ENCODE measurements around the gene ADARB2.
"Not testable (repeated sequence)": the region's sequence is repeated elsewhere in the genome, so short reads cannot be mapped to it uniquely, and the experiment has no call there.

The ADARB2 gene

DNA sequence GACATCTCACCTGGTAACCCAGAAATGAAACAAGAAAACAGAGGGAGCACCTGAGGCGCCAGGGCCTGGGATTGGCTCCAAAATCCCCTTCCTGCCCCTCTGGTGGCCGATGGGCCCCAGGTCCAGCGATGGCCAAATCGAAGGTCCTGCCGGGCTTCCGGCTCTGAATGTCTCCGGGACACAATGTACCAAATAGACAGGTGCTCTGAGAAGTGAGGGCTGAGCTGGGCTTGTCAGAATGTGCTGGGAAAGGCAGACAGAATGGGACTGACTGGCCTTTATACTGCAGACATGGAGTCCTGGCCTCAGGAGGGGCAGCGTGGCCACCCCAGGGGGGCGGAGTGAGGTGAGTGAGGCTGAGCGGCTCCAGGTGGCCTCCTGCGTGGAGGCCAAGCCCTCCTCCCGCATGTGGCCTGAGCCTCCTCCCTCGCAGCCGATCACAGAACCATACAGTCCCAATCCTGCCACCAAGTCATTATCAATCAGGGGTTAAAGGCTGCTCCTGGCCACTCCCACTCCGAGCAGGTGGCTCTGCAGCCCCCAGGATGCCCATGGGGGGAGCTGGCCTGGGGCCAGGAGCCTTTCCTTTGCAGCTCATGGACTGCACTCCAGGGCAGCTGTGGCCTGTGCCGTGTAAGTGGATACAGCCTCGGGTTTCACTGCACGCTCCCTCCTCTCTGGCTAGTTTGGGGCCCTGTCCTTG is 185.5 kb downstream of the ADARB2 start:
- FAIRE-seq: no peak
- DNase-seq (ENCODE audit: low spot score): no peak

DNA sequence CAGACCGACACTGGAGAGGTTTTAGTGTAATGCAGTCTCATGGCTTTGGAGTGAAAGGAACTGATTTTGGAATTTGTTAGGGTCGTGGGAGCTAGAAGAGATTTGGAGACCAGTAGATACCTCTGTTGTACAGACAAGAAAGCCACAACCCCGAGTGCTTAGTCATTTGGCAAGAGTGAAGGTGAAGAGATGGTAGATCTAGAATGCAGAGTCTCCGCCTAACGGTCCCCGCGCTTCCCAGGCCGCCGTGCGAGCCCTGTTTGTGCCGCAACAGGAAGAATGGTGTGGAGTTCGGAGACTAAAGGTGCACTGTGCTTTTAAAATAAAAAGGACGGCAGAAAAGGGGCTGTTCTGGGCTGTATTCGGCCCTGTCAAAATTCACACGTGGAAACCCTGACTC is 186.7 kb downstream of the ADARB2 start:
- FAIRE-seq (no peak), DNase-seq (ENCODE audit: low spot score) (no peak)

DNA sequence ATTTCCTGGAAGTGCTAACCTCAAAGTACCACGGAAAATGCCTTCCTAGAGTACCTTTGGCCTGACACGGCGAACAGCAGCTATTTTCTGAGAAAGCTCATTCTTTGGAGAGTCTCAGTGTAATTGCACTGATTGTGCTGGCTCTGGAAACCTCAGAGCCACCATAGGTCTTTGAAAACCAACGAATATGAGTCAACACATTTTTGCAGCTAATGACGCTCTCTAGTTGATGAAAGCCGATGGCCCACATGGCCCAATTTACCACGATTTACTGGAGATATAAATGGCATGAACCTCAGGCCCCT is 187.1 kb downstream of the ADARB2 start:
- DNase-seq (ENCODE audit: low spot score) (no peak), FAIRE-seq (no peak)

DNA sequence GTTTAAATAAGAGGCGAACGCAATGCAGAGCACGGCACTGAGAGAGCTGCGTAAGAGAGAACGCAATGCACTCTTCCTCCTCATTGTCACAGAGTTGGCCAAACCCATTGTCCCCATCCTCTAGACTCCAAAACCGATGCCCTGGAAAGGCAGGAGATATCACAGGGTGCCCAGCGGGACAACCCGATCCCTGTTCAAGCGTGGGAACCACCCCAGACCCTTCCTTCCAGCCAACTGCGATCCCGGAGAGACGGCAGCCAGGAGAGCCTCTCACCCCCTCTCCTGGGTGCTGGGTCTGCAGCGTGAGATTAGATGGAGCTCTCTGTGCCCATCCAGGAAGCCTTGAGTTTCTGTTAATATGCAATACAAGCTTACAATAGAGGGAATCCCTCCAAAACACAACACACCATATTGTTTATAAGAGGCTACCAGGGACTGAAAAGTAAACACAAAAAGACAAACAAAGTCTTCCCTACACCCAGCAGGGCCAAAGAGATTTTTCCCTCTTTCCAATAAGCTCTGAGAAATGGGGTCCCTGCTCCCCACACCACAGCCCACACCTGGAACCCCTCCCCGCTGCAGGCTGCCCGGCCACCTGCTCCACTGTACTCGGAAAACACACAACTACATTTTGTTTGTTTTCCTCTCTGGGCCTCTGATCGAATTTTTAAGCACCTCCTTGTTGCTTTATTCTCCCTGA is 187.6 kb downstream of the ADARB2 start:
- no peak for DNase-seq (ENCODE audit: low spot score)
- no peak for FAIRE-seq

DNA sequence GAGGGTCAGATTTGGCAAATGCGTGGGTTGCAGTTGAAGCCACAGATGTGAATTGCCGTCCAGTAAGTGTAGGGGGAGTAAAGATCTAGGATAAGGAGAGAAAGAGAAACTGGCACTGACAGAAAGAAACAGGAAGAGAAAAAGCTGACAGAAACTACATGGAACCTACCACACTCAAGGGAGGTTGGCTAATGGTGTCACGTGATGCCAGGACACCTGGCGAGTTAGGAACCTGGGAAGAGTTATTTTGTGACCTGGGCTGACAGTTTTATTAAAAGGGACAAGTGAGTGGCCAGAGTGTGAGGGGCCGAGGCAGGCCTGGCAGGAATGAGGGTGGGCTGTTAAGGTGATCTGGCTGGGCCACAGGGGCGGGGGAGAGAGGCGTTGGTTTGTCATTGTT is 188.7 kb downstream of the ADARB2 start:
- FAIRE-seq (no peak), DNase-seq (ENCODE audit: low spot score) (no peak)

DNA sequence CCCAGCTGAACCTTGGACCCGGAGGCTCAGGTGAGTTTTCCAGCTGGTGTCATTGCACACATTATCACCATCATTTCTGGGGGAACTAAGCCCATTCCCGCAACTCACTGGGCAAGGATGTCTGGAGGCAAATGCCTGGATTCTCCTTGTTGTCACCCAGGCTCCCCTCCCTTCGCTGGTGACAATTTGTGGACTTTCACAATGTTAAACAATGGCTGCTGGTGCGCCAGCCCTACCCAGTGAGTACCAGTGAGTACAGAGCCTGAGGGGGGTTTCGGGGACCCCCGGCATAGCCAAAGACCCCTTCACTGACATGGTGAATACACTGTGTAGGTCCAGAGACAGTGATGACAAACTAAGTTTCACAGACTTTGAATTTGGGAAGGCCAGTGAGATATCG is 189.2 kb downstream of the ADARB2 start:
- no peak for FAIRE-seq
- DNase-seq (ENCODE audit: low spot score): no peak

DNA sequence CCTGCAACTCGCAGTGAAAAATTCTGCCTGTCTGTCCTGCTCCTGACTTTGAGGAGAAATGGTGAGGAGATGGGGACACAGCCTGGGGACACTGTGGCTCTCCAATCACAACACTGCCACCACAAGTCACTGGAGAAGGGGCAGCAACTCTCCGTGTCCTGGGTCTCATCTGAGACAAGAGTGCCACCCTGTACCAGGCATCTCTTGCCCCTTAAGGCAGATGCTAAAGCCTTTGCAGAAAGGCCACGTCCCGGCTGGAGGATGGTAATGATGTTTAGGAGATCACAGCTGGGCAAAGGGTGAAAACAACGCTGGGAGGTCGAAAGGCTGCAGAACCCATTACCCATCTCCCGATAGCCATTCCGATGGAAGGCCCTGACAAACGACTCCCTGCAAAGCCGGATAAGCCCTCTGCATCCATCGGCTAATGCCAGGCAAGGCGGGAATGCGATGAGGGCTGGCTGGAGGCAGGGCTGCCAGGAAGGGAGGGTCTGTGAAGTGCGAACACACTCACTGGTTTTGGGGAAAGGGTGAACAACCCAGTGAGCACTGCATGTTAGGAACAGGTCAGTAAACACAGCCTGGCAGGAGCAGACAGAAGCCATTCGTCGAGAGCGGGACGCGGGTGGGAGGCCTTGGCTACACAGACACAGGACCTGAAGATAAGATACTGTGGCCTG is 190.8 kb downstream of the ADARB2 start:
- DNase-seq (ENCODE audit: low spot score): no peak
- FAIRE-seq: no peak

DNA sequence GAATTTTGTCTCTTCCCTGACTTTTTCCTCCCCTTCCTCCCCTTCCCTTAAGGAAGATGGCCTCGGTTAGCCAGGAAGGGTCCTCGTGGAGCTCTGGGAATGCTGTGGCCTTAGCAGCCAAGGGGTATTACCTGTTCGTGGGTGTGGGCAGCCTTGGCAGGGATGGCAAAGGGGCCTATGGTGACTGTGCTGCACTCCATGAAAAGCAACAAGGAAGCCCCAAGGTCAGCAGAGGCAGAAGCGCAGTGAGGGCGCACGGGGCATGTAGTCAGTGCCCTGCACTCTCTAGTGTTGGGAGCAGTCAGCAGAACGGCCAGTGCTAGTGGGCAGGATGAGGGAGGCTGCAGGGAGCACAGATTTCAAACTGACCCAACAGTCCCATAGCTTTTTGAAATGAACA is 191.8 kb downstream of the ADARB2 start:
- FAIRE-seq: no peak
- no peak for DNase-seq (ENCODE audit: low spot score)

DNA sequence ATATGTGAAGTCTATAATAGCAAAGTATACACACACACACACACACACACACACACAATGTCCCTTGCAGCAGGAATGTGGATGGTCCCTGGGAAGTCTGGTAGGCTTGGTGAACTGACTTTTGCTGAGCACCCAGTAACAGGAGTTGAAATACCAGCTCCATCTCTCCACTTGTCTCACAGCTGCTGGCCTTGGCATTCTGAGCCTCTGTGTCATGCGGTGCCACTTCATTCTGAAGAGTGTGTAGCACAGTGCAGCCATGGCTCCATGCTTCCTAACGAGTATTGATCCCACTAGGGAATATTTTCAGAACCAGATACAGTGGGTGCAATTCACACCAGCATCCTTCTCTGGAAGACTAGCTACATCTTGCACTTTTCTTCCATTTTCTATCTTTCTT is 192.4 kb downstream of the ADARB2 start:
- FAIRE-seq (no peak), DNase-seq (ENCODE audit: low spot score) (no peak)

DNA sequence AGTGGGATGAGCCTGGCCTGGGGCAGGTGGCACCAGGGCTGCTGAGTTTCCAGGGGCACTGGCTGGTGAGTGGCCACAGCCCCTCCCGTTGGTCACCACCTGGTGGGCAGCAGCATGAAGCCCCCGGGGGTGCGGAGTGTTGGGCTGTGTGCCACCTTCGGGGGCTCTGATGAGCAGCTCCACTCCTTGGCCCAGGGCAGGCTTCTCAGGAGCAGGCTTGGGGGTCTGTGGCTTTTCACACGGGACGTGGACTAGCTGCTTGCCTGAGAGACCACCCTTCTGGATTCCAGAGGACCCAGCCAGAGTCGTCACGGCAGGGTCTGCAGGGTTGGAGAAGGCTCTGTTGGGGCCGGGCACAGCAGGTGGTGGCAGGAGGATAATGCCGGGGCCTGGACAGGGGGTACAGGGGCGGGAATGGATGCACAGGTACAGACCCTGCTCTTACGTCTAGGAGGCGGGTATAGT is 193.1 kb downstream of the ADARB2 start:
- DNase-seq (ENCODE audit: low spot score): no peak
- FAIRE-seq: no peak

DNA sequence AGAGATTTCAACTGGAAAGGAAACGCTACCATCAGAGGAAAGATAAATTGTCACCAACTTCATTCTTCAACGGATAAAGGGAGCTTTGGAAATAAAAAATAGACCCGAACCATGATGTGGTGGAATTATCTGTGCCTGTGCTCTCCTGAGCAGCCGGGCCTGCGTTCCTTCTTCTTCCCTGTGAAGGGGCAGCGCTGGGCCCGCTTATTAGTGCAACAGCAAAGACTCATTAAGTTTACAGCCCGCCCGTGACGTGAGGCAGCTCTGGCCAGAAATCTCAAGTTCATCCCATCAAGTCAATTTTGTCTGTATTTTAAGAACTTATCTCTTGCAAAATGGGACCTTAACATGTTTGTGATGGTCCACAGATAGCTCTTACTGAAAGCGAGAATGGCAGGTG is 193.7 kb downstream of the ADARB2 start:
- DNase-seq (ENCODE audit: low spot score) (no peak), FAIRE-seq (no peak)

DNA sequence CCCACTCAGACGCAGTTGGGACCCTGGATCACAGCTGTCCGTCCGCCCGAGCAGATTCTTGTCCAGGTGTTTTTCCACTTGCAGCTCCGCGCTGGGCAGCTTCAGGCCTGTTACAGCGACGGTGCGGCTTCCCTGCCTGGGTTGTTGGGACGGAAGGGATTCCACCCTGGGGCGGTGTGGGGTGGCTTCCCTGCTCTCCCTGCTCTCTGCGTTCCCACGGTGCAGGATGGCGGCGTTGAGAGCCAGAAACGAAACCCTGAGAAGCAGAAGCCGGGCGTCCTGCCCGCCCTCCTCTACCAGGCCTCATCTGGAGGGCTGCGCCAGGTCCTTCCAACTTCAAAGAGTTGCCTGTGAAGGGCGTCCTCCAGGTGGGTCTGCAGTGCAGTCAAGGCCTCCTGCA is 194.4 kb downstream of the ADARB2 start:
- FAIRE-seq: no peak
- no peak for DNase-seq (ENCODE audit: low spot score)

DNA sequence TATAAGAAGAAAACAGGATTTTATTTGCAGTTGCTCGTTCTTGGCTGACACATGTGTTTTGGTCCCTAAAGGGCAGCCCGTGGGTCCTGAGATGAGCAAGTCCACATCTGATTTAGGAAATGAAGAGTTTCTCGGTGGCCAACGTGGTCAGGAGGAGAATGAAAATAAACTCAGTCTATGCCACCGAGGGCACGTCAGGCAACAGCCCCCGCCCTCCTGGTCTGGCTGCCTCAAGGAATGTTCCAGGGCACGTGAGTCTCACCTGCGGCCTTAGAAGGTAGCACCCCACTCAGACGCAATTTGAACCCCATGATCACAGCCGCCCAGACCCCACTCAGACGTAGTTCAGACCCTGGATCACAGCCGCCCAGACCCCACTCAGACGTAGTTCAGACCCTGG is 197.2 kb downstream of the ADARB2 start:
- no peak for DNase-seq (ENCODE audit: low spot score)
- no peak for FAIRE-seq

DNA sequence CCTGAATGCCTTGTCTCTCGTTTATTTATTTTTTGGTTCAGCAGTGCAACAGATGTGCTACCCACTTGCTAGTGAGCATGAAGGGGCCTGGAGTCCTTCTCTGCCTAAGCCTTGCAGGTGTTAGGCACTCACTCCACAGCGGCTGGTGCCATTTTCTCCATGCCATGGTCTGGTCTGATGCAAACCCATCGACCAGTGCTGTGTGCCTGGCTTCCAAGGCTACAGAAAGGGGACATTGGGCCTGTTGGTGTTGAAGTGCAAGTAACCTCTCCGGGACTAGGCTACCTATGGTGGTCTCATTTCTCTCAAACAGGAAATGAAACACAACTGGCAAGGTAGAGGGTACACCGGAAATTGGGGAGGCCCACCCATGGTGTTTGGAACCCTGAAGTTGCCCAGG is 198.1 kb downstream of the ADARB2 start:
- DNase-seq (ENCODE audit: low spot score) (no peak), FAIRE-seq (no peak)

DNA sequence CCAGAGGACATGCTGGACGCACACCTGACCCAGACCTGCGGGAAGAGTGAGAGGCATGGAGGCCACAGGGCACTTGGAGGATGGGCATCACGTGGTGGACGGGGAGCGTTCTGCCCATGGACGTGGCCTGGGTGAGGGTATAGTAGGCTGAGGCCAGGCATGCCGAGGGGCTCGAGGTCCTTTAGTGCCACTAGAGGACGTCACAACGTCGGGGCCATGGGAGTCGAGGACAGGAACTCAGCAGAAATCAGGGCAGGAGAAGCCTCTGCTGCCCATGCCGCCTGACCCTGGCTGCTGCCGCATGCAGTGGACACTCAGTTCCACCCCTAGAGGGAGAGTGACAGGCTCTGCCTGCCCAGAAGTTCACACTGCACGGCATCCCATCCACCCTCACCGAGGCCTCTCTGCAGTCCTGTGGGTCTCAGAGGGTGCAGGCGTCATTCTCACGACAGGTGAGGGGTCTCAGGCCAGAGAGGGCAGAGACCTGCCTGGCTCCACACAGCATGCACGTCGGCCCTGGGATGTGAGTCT is 198.7 kb downstream of the ADARB2 start:
- DNase-seq (ENCODE audit: low spot score) (no peak), FAIRE-seq (no peak)

DNA sequence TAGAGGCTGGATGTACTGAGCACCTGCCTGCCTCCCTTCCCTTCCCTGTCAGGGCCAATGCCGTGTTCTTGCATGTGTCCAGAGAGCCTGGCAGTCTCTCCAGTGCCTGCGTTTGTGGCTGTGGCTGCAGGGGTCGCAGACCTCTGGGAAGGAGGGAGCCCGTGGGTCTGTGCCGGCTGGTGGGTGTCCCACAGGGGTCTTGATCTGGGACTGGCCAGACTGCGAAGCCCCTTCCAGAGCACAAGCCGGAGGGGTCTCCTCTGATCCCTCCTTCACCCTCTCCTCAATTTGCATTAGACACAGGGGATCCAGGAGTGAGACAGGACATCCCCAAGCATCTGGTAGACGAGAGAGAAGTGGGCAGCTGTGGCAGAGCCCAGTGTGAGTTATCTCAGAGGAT is 199.2 kb downstream of the ADARB2 start:
- FAIRE-seq (no peak), DNase-seq (ENCODE audit: low spot score) (no peak)

DNA sequence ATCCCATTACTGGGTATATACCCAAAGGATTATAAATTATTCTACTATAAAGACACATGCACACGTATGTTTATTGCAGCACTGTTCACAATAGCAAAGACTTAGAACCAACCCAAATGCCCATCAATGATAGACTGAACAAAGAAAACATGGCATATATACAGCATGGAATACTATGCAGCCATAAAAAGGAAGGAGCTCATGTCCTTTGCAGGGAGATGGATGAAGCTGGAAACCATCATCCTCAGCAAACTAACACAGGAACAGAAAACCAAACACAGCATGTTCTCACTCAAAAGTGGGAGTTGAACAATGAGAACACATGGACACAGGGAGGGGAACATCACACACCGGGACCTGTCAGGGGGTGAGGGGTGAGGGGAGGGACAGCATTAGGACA is 199.9 kb downstream of the ADARB2 start:
- not testable (repeated sequence) for FAIRE-seq; DNase-seq (ENCODE audit: low spot score)

DNA sequence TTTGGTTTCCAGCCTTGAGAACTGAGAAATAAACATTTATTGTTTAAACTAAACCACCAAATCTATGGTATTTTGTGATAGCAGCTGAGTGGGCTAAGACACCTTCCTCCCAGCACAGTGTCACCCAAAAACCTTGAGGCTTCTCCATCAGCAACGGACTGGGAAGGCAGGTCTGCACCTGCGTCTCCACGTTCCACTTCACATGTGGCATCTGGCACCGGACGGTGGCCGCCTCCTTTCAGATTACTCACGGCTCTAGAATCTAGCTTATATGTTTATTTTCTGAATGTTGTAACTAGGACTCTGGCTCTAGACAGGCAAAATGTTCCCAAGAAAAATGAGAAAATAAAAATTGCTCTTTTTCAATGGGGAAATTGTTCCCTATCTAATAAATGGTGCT is 201.0 kb downstream of the ADARB2 start:
- FAIRE-seq (no peak), DNase-seq (ENCODE audit: low spot score) (no peak)

DNA sequence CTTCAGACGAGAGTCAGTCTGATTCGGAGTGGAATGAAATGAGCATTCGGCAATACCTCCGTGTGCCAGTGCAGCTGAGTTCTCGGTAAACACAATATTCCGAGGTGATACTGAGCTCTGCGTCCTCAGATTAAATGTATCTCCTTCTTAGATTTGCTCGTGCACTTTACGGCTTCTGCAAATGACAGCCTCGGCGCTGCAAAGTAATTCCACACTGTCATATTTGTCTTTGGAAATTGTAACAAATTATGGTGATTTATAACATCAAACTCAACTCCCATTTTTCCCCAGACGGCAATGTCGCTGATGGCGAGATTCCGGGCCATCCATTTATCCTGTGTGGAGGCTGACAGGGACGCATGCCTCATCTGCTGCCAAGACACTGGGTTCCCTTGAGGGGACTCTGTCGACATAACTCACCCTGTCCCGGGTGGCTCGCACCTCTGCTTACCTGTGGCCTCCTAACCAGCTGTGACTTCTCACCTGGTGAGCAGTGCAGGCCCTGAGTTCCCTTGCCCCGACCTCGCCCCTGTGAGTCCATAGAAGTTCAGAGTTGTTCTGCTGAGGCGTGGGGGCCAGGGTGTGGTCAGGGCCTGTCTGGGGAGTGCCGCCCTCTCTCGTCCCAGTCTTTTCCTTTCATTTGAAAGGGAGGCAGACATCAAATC is 201.9 kb downstream of the ADARB2 start:
- FAIRE-seq: no peak
- no peak for DNase-seq (ENCODE audit: low spot score)

DNA sequence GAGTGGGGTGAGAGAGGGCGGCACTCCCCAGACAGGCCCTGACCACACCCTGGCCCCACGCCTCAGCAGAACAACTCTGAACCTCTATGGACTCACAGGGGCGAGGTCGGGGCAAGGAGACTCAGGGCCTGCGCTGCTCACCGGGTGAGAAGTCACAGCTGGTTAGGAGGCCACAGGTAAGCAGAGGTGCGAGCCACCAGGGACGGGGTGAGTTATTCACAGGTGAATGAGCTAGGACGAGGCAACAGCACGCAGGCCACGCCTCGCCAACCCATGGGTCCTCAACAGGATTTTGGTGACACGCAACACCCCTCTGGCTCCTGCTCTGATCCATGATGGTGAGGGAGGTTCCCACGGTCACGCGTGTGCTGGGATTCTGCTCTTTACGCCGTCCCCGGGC is 202.5 kb downstream of the ADARB2 start:
- FAIRE-seq (no peak), DNase-seq (ENCODE audit: low spot score) (no peak)

DNA sequence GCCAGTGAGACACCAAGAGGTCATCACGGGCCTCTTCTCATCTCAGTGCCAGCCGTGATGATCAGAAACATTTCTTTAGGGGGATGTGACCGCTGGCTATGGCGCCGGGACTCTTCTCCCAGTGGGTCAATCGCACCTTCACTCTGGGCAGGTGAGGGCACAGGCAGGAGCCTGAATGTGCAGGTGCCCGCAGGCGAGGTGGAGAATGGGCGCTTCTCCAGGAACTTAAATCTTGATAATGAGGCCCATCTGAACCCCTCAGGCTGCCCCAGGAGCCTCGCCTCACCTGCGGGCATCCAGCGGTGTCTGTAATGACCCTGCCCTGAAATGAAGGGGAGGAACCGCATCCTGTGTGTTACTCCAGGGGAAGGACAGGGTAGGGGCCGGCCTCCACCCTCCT is 204.7 kb downstream of the ADARB2 start:
- FAIRE-seq (no peak), DNase-seq (ENCODE audit: low spot score) (no peak)

All from RCC 7860 (cell line).